Activated B cell treated with CpG ODN at 0.5 μM for 24 hours (primary cell): ENCODE measurements around the gene LBHD2. TPM values are rescaled to one million over a fixed set of nuclear protein-coding genes. Genes with fewer than 3 reads are reported as not detected.

Experiments
- ATAC-seq: fragments of 200-7000 bp; cut with Tn5 transposase; one replicate; pipeline ENCODE4 v1.10.0; 2021; ENCODE audit warnings: low read depth, mild to moderate bottlenecking, moderate library complexity
- CTCF ChIA-PET: fragments of 350-600 bp; sonication (Branson Sonifier 250); formaldehyde crosslinking; loops from one replicate; lab custom pipeline; 2021; ENCODE audit warnings: antibody characterized with exemption; lab: Charles Lee
- POLR2A ChIA-PET: fragments of 350-600 bp; sonication (Branson Sonifier 250); formaldehyde crosslinking; loops from one replicate; lab custom pipeline; 2021; ENCODE audit warnings: antibody characterized with exemption; lab: Charles Lee
- DNase-seq: peaks from one replicate; pipeline ENCODE4 v3.0.0; 2022
- H3K27ac Mint-ChIP-seq: one replicate; pipeline ENCODE4 v1.8.0; 2020; ENCODE audit warnings: mixed read lengths
- H3K27me3 Mint-ChIP-seq: one replicate; pipeline ENCODE4 v1.8.0; 2021; ENCODE audit warnings: mixed read lengths
- H3K36me3 Mint-ChIP-seq: one replicate; pipeline ENCODE4 v1.8.0; 2021; ENCODE audit warnings: low read depth, mixed read lengths
- H3K4me1 Mint-ChIP-seq: one replicate; pipeline ENCODE4 v1.8.0; 2021; ENCODE audit warnings: mixed read lengths
- H3K4me3 Mint-ChIP-seq: one replicate; pipeline ENCODE4 v1.8.0; 2020; ENCODE audit warnings: mild to moderate bottlenecking, mixed read lengths
- H3K9me3 Mint-ChIP-seq: one replicate; pipeline ENCODE4 v1.8.0; 2020; ENCODE audit warnings: mixed read lengths
- CTCF ChIP-seq: fragments of 200-600 bp; IDR thresholded peaks from one replicate; pipeline ENCODE4 v1.8.0; 2022; ENCODE audit warnings: antibody characterized with exemption, mild to moderate bottlenecking
- intact Hi-C: fragments of 100-400 bp; cut with micrococcal nuclease; formaldehyde crosslinking; loops from one replicate; pipeline ENCODE4 v1.15.1; 2024
- total RNA-seq: library from RNA; stranded (reverse); gene quantifications from 2 replicates; pipeline ENCODE4 v1.2.3, GENCODE V29; 2022

LBHD2 gene
- total RNA-seq, 1 donor from 2014 or later = not detected

- peaks cover 5% of the 10 kb centered on the region for H3K4me1 Mint-ChIP-seq
- intact Hi-C loops = loop anchor here (1.0 to 5.0 kb wide), 5 partner anchors 13 to 469 kb away; no protein-coding TSS in a partner anchor
- ChIA-PET CTCF (interaction anchor here (0.7 to 2.0 kb wide), 6 partner anchors 21 to 213 kb away, joined by 3 to 8 read pairs (median 4); no protein-coding TSS in a partner anchor), POLR2A (no interaction called here)
- ATAC-seq (peak; percentile 66), DNase-seq (peak; percentile 46)
- no peaks in the 10 kb centered on the region for H3K36me3 Mint-ChIP-seq
- H3K9me3 Mint-ChIP-seq = no peaks in the 10 kb centered on the region
- H3K27me3 Mint-ChIP-seq = no peaks in the 10 kb centered on the region
- no peak for TF ChIP-seq CTCF
- H3K27ac Mint-ChIP-seq = no peak overlapping the region
- no peak overlapping the region for H3K4me3 Mint-ChIP-seq
Observed at GRCh38 chr14:103078420-103078749, 5.6 kb upstream of the LBHD2 start.

GRCh38 chr14:103078860-103079587 is 5.0 kb upstream of the LBHD2 start:
- H3K4me3 Mint-ChIP-seq = no peak overlapping the region
- intact Hi-C loops = loop anchor here (1.0 to 5.0 kb wide), 5 partner anchors 12 to 468 kb away; no protein-coding TSS in a partner anchor
- H3K4me1 Mint-ChIP-seq = peaks cover 5% of the 10 kb centered on the region
- no peaks in the 10 kb centered on the region for H3K27me3 Mint-ChIP-seq
- H3K27ac Mint-ChIP-seq = no peak overlapping the region
- no peaks in the 10 kb centered on the region for H3K36me3 Mint-ChIP-seq
- no peak for TF ChIP-seq CTCF
- ChIA-PET POLR2A (no interaction called here), CTCF (interaction anchor here (0.7 to 2.0 kb wide), 6 partner anchors 21 to 213 kb away, joined by 3 to 8 read pairs (median 4); no protein-coding TSS in a partner anchor)
- no peak for ATAC-seq
- H3K9me3 Mint-ChIP-seq = no peaks in the 10 kb centered on the region
- no peak for DNase-seq

- no peak for TF ChIP-seq CTCF
- Mint-ChIP-seq H3K27ac (no peak overlapping the region), H3K4me3 (no peak overlapping the region), H3K36me3 (no peaks in the 10 kb centered on the region), H3K27me3 (peaks cover 14% of the 10 kb centered on the region), H3K9me3 (no peaks in the 10 kb centered on the region), H3K4me1 (no peaks in the 10 kb centered on the region)
- ChIA-PET CTCF (no interaction called here), POLR2A (no interaction called here)
- intact Hi-C loops = no loop called here
- DNase-seq (no peak), ATAC-seq (no peak)
Observed at GRCh38 chr14:103081951-103082350, 2.1 kb upstream of the LBHD2 start.

- H3K4me1 Mint-ChIP-seq = no peaks in the 10 kb centered on the region
- H3K4me3 Mint-ChIP-seq = no peak overlapping the region
- no peaks in the 10 kb centered on the region for H3K36me3 Mint-ChIP-seq
- ChIA-PET CTCF (no interaction called here), POLR2A (no interaction called here)
- no peak for TF ChIP-seq CTCF
- no peak for ATAC-seq
- intact Hi-C loops = no loop called here
- H3K27me3 Mint-ChIP-seq = peaks cover 14% of the 10 kb centered on the region
- no peaks in the 10 kb centered on the region for H3K9me3 Mint-ChIP-seq
- H3K27ac Mint-ChIP-seq = no peak overlapping the region
- no peak for DNase-seq
Observed at GRCh38 chr14:103085106-103086091, 1.4 kb downstream of the LBHD2 start.
